HEK293 (cell line): ENCODE results near the gene ZNF512.

Experiments
- KLF16 ChIP-seq: fragments of 450-650 bp; formaldehyde crosslinking; IDR thresholded peaks from 2 replicates; pipeline ENCODE4 v1.5.1; 2017; ENCODE audit warnings: missing biosample characterization, missing genetic modification characterization
- OVOL3 ChIP-seq: fragments of 450-650 bp; formaldehyde crosslinking; IDR thresholded peaks from 2 replicates; pipeline ENCODE4 v1.5.1; 2016; ENCODE audit warnings: missing biosample characterization, missing genetic modification characterization
- PRDM10 ChIP-seq: fragments of 450-650 bp; formaldehyde crosslinking; IDR thresholded peaks from 2 replicates; pipeline ENCODE4 v1.5.1; 2016; ENCODE audit warnings: missing biosample characterization, missing genetic modification characterization
- SALL2 ChIP-seq: fragments of 450-650 bp; formaldehyde crosslinking; IDR thresholded peaks from 2 replicates; pipeline ENCODE4 v1.5.0; 2017; ENCODE audit warnings: missing biosample characterization, mild to moderate bottlenecking, missing genetic modification characterization, borderline replicate concordance
- ZBTB21 ChIP-seq: fragments of 450-650 bp; formaldehyde crosslinking; IDR thresholded peaks from 2 replicates; pipeline ENCODE4 v1.5.1; 2017; ENCODE audit warnings: missing biosample characterization, missing genetic modification characterization
- ZBTB49 ChIP-seq: fragments of 450-650 bp; formaldehyde crosslinking; IDR thresholded peaks from 2 replicates; pipeline ENCODE4 v1.5.1; 2016; ENCODE audit warnings: missing biosample characterization, missing genetic modification characterization, low read depth
- ZNF148 ChIP-seq: fragments of 450-650 bp; formaldehyde crosslinking; IDR thresholded peaks from 2 replicates; pipeline ENCODE4 v1.5.0; 2017; ENCODE audit warnings: missing biosample characterization, missing genetic modification characterization, borderline replicate concordance
- ZNF202 ChIP-seq: fragments of 450-650 bp; formaldehyde crosslinking; IDR thresholded peaks from 2 replicates; pipeline ENCODE4 v1.5.1; 2016; ENCODE audit warnings: missing biosample characterization, missing genetic modification characterization, borderline replicate concordance
- ZNF214 ChIP-seq: fragments of 450-650 bp; formaldehyde crosslinking; IDR thresholded peaks from 2 replicates; pipeline ENCODE4 v1.5.1; 2017; ENCODE audit warnings: missing biosample characterization, mild to moderate bottlenecking, missing genetic modification characterization, borderline replicate concordance
- ZNF221 ChIP-seq: fragments of 450-650 bp; formaldehyde crosslinking; IDR thresholded peaks from 2 replicates; pipeline ENCODE4 v1.5.1; 2017; ENCODE audit warnings: missing biosample characterization, missing genetic modification characterization, borderline replicate concordance
- ZNF223 ChIP-seq: fragments of 450-650 bp; formaldehyde crosslinking; IDR thresholded peaks from 2 replicates; pipeline ENCODE4 v1.5.1; 2016; ENCODE audit warnings: missing biosample characterization, missing genetic modification characterization
- ZNF24 ChIP-seq: fragments of 450-650 bp; formaldehyde crosslinking; IDR thresholded peaks from 2 replicates; pipeline ENCODE4 v1.5.1; 2016; ENCODE audit warnings: missing biosample characterization, missing genetic modification characterization
- ZNF341 ChIP-seq: fragments of 450-650 bp; formaldehyde crosslinking; IDR thresholded peaks from 2 replicates; pipeline ENCODE4; 2016; ENCODE audit warnings: low read depth, missing biosample characterization, missing genetic modification characterization
- ZNF366 ChIP-seq: fragments of 450-650 bp; formaldehyde crosslinking; conservative IDR thresholded peaks from 2 replicates; pipeline ENCODE4 v1.5.1; 2016; ENCODE audit warnings: missing biosample characterization, missing genetic modification characterization
- ZNF501 ChIP-seq: fragments of 450-650 bp; formaldehyde crosslinking; IDR thresholded peaks from 2 replicates; pipeline ENCODE4 v1.5.1; 2016; ENCODE audit warnings: missing biosample characterization, missing genetic modification characterization
- ZNF510 ChIP-seq: fragments of 450-650 bp; formaldehyde crosslinking; IDR thresholded peaks from 2 replicates; pipeline ENCODE4 v1.5.1; 2018; ENCODE audit warnings: mild to moderate bottlenecking, missing genetic modification characterization, missing biosample characterization; ENCODE audit not compliant: insufficient replicate concordance
- ZNF521 ChIP-seq: fragments of 450-650 bp; formaldehyde crosslinking; IDR thresholded peaks from 2 replicates; pipeline ENCODE4 v1.5.1; 2017; ENCODE audit warnings: missing biosample characterization, mild to moderate bottlenecking, missing genetic modification characterization
- ZNF529 ChIP-seq: fragments of 450-650 bp; formaldehyde crosslinking; IDR thresholded peaks from 2 replicates; pipeline ENCODE4 v1.5.1; 2017; ENCODE audit warnings: missing genetic modification characterization, missing biosample characterization; ENCODE audit not compliant: insufficient replicate concordance
- ZNF549 ChIP-seq: fragments of 450-650 bp; IDR thresholded peaks from 2 replicates; pipeline ENCODE4 v1.5.1; 2018; ENCODE audit warnings: missing biosample characterization, missing genetic modification characterization, mild to moderate bottlenecking, inconsistent platforms, moderate library complexity
- ZNF580 ChIP-seq: fragments of 450-650 bp; formaldehyde crosslinking; IDR thresholded peaks from 2 replicates; pipeline ENCODE4 v1.5.1; 2016; ENCODE audit warnings: missing biosample characterization, missing genetic modification characterization
- ZNF600 ChIP-seq: fragments of 450-650 bp; formaldehyde crosslinking; IDR thresholded peaks from 2 replicates; pipeline ENCODE4 v1.5.1; 2016; ENCODE audit warnings: missing biosample characterization, missing genetic modification characterization
- ZNF621 ChIP-seq: fragments of 450-650 bp; formaldehyde crosslinking; IDR thresholded peaks from 2 replicates; pipeline ENCODE4 v1.5.1; 2017; ENCODE audit warnings: missing biosample characterization, missing genetic modification characterization
- ZNF626 ChIP-seq: fragments of 450-650 bp; sonication (Bioruptor Pico); formaldehyde crosslinking; IDR thresholded peaks from 2 replicates; pipeline ENCODE4 v1.5.1; 2018; ENCODE audit warnings: missing biosample characterization, missing genetic modification characterization, inconsistent platforms
- ZNF670 ChIP-seq: fragments of 450-650 bp; formaldehyde crosslinking; IDR thresholded peaks from 2 replicates; pipeline ENCODE4 v1.5.1; 2016; ENCODE audit warnings: missing biosample characterization, missing genetic modification characterization, low read depth
- ZNF701 ChIP-seq: fragments of 450-650 bp; formaldehyde crosslinking; IDR thresholded peaks from 2 replicates; pipeline ENCODE4 v1.5.1; 2016; ENCODE audit warnings: missing biosample characterization, missing genetic modification characterization
- ZNF776 ChIP-seq: fragments of 450-650 bp; formaldehyde crosslinking; IDR thresholded peaks from 2 replicates; pipeline ENCODE4 v1.5.0; 2017; ENCODE audit warnings: missing biosample characterization, missing genetic modification characterization, borderline replicate concordance
- ZNF843 ChIP-seq: fragments of 450-650 bp; formaldehyde crosslinking; IDR thresholded peaks from 2 replicates; pipeline ENCODE4 v1.5.1; 2016; ENCODE audit warnings: missing biosample characterization, missing genetic modification characterization
- ZSCAN5A ChIP-seq: fragments of 450-650 bp; formaldehyde crosslinking; IDR thresholded peaks from 2 replicates; pipeline ENCODE4 v1.5.1; 2016; ENCODE audit warnings: missing biosample characterization, missing genetic modification characterization

The ZNF512 gene

GRCh38 chr2:27582695-27583389 is at the start of gene ZNF512 (continued):
- TF ChIP-seq ZNF529 (tag by site-specific recombination) (no peak), ZNF600 (tag by site-specific recombination) (peak; percentile 53), ZNF221 (tag by site-specific recombination) (no peak), ZNF626 (tag by site-specific recombination) (no peak), ZNF776 (no peak), ZNF670 (tag by site-specific recombination) (no peak), ZSCAN5A (tag by site-specific recombination) (no peak), ZNF24 (tag by site-specific recombination) (0 out of 2 replicates have a peak, but pooled peaks have one; percentile 55), SALL2 (tag by site-specific recombination) (no peak), ZNF580 (no peak), ZNF621 (tag by site-specific recombination) (no peak), OVOL3 (tag by site-specific recombination) (no peak), KLF16 (no peak), ZNF549 (no peak), ZNF214 (tag by site-specific recombination) (no peak), ZNF341 (tag by site-specific recombination) (no peak), ZNF148 (tag by site-specific recombination) (no peak), ZBTB21 (tag by site-specific recombination) (no peak), ZNF521 (tag by site-specific recombination) (no peak), ZNF701 (tag by site-specific recombination) (no peak), ZNF366 (no peak), ZNF501 (tag by site-specific recombination) (no peak; the same call in 1 of the 2 replicates), ZNF510 (no peak), ZNF223 (tag by site-specific recombination) (no peak), ZBTB49 (tag by site-specific recombination) (no peak), ZNF202 (no peak), PRDM10 (peak; percentile 71), ZNF843 (no peak)
